Superior temporal gyrus (tissue), 1 donor: ENCODE results near the gene WNK4.

Experiments
- DNase-seq: peaks from one replicate; pipeline ENCODE4 v3.0.0-alpha.2; 2016; ENCODE audit errors: extremely low spot score

WNK4 gene

DNA sequence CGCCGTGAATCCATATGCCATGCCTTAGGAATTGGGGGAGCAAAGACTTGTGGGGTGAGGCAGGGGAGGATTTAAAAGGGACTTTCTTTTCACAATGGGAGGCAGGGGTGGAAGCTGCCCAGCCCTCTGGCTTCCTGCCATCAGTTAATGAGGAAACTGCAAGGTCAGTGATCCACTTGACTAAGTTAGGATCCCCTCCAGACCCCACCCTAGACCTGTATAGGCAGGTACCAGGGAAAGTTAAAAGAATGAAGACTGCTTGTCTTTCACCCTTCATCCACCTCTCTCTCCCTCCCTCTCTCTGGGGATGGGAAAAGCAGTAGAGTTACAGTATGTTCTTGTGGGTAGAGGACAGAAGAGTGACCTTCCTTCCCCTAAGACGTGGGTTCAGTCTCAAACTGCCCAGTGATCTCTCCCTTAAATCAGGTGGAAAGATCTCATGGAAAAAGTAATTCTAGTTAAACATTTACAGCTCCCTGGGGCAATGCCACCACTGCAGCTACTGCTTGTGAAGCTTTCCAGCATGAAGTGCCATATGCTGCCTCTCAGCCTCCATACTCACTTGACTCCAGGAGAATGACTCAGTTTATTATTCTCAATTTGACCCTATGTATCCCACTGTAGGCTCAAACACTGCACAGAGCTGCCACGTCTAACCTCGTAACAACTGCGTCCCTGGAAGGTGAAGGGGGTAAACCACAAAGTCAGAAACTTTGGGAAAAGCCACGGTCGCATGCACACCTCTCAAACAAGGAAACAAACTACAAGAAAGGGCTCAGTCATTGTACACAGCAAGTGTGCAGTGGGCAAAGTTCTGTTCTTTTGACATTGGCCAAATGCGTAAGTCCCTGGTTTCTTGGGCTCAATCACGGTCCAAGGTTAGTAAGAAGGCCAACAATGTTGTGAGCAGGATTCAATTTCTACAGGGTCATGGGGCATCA lies 16.9 kb downstream of the WNK4 start:
- DNase-seq, result no peak

GRCh38 chr17:42798011-42798382 lies 17.6 kb downstream of the WNK4 start:
- no peak for DNase-seq

DNA sequence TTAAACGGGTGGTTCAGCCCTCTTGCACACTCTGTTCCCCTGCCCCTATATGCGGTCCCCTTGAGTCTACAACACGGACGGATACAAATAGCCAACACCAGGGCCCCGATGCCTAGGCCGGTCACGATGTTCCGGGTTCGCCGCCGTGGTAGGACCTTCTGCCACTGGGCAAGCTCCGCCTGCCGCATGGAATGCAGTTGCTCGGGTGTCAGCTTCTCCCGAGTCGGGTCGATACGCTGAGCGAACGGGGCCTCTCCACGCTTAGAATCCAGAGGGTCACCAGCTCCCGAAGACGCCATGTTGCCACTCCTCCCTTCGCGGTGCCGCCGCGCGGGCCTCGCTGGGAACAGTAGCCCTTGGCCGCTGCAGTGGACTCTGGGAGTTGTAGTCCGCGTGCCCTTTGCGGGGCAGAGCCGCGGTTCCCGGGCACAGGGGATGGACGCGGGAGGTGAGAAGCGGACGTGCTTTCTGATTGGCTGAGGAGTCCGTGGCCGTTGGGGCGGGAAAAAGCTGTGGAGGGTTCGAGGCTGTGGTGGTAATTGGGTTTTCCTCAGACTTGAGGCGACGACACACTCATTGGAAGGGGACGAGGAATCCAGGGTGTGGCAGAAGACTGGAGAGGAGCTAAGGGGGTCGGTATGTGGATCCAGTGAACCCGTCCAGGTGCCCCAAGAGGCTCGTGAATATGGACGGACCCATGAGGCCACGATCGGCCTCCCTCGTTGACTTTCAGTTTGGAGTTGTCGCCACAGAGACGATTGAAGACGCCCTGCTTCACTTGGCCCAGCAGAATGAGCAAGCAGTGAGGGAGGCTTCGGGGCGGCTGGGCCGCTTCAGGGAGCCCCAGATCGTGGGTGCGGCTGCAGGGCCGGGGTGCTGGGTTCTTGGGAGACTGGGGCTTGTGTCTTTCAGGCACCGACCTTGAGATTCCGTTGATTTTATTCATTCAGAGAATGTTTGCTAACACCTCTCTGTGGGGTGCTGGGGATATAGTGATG lies 18.3 kb downstream of the WNK4 start, which contains the start of the genes CNTD1 and COA3:
Gene CNTD1, plus strand, starts transcription at position 479 of the 998 bp plus-strand sequence. Its CDS starts 207 bp downstream, at position 686.
Gene COA3, minus strand, starts transcription at position 322 of the 998 bp plus-strand sequence. Its CDS starts 23 bp downstream, at position 299.
- peak; percentile 86 for DNase-seq

DNA sequence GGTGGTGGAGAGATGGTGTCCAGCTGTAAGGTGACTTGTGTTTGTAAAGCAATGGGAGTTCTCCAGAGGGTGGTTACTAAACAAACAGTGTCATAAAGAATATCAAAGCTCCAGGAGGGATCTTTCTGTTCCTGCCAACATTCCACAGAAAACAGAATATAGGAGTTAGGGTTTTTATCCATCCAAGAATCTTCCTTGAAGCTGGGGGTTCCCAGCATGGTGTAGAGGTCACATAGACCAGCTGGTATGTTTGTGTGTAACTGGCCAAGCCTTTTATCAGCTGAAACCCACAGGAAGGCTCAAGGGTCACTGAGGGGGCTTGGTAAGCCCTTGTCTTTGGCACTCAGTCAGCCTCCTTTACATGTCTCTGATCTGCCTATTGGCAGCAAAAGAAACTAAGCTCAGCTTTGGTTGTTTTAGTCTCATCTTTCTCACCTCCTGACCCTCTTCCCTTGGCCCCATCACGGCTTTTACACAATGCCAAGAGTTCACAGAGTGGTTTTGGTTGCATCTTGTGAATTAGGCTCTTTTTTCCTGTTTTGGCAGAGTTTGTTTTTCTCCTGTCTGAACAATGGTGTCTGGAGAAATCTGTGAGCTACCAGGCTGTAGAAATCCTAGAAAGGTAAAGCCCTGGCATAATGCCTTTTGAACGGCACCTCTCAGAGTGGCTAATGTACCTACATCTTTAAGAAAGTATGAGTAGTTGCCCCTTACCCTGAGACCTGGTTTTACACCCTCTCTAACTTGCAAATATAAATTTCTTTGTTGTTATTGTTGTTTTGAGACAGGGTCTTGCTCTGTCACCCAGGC lies 22.9 kb downstream of the WNK4 start:
- DNase-seq, result no peak

GRCh38 chr17:42804918-42805367 lies 24.5 kb downstream of the WNK4 start:
- no peak for DNase-seq

DNA sequence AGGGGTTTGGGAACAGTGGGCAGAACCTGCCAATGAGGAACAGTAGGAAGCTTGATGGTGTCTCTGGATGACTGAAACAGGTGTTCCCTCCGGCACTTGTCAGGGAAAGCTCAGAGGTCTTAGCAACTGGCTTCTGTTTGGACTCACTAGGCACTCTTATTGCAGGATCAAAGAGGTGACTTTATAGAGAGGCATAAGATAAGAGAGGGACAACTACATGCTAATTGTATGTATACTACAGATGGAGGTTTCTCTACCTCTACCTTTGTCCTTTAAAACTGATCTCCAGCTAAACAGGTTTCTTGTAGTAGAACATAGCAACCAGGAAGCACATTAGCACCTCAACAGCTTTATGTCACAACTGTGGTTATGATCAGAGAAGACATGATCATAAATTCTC lies 25.8 kb downstream of the WNK4 start:
- DNase-seq, result no peak

- DNase-seq, result peak; percentile 68
These were observed 28.8 kb downstream of the WNK4 start for GRCh38 chr17:42809250-42809649.

- DNase-seq, result peak; percentile 10
These were observed 34.4 kb downstream of the WNK4 start for GRCh38 chr17:42814633-42815399.

GRCh38 chr17:42817866-42818265 lies 37.5 kb downstream of the WNK4 start:
- no peak for DNase-seq

GRCh38 chr17:42818379-42818778 lies 38.0 kb downstream of the WNK4 start:
- DNase-seq, result no peak

DNA sequence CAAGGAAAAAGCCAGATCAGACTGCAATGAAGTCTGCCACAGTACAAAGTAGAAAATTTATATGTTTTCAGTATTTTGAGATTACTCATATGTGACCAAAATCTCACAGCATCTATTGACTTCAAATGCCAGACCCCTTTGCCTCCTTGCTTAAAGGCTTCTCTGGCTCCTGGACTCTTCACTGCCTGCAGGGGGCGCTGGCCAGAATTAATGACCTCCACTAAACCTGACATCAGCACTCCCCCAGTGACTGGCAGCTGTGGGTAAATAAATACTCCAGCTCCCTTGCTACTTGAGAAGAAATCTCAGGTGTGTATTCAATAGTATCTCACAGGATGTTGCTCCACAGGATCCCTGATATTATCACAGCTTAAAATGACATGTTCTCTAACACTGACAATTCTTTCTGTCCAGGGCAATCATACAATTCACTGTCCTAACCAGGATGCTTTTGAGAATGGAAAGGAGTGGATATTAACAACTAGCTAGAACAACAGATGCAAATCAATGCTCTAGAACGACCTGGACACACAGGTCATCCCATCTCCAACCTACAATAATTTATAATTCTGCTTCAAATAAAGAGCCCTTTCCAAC lies 39.6 kb downstream of the WNK4 start:
- no peak for DNase-seq

GRCh38 chr17:42821176-42821575 lies 40.8 kb downstream of the WNK4 start:
- no peak for DNase-seq

DNA sequence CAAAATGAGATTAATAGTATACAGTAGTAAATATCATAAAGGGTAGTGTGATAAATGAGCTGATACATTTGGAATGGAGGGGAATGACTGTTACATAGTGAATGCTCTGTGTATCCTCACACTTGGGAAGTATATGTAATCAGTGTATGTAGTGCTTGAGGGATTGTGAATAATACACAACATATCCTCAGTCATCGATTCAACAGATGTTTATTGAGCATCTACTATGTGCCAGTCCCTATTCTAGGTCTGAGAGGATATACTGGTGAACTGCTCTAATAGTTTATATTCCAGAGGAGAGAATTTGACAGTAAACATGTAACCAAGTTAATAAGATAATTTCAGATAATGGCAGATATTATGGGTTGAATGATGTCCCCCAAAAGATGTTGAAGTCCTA lies 47.1 kb downstream of the WNK4 start:
- no peak for DNase-seq

- no peak for DNase-seq
These were observed 50.6 kb downstream of the WNK4 start for GRCh38 chr17:42830971-42831370.

- no peak for DNase-seq
These were observed 52.0 kb downstream of the WNK4 start for GRCh38 chr17:42832213-42832933.

- peak; percentile 93 for DNase-seq
These were observed 52.7 kb downstream of the WNK4 start, which contains the start of gene PSME3 for GRCh38 chr17:42832934-42833766. Gene PSME3, plus strand, starts transcription at chr17:42833397. Its CDS starts 235 bp downstream, at chr17:42833632.

- no peak for DNase-seq
These were observed 53.5 kb downstream of the WNK4 start for GRCh38 chr17:42833767-42834422.

DNA sequence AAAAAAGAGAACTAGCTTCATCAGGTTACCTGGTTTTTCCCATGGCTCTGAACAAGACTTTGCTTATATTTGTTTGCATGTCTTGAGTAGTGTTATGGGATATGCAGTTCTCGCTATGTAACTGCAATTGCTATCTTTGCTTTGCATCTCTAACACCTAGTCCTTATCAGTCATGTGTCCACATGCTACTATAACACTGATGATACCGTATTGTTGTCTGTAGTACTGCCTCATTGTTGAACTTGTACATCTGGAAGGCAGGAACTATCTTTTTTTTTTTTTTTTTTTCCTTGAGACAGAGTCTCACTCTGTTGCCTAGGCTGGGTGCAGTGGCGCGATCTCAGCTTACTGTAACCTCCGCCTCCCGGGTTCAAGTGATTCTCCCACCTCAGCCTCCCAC lies 55.3 kb downstream of the WNK4 start:
- DNase-seq, result no peak
